ENCODE measurements around the gene SPDYE2.
A peak's percentile ranks its signal among the peaks of the same experiment; 100 is the strongest.
"Not testable (repeated sequence)": the region's sequence is repeated elsewhere in the genome, so short reads cannot be mapped to it uniquely, and the experiment has no call there.

SPDYE2 gene

GRCh38 chr7:102544372-102544771 is 6.7 kb upstream of the SPDYE2 start:
- H3K79me2 ChIP-seq (ENCODE audit: insufficient read depth, low read length); H2AFZ ChIP-seq (ENCODE audit: low read depth, low read length); H3K9me3 ChIP-seq (ENCODE audit: insufficient read depth, low read length, severe bottlenecking); ATAC-seq (ENCODE audit: insufficient read depth, low read depth); H3K36me3 ChIP-seq (ENCODE audit: insufficient read depth, low read length); H3K4me3 ChIP-seq (ENCODE audit: low read depth in 1 of 2, low read length in 2 of 2); H4K20me1 ChIP-seq (ENCODE audit: insufficient read depth, low read length); DNase-seq; H3K4me2 ChIP-seq (ENCODE audit: insufficient read depth, low read length); H3K27ac ChIP-seq (ENCODE audit: low read length); H3K9ac ChIP-seq (ENCODE audit: low read depth, low read length); H3K27me3 ChIP-seq (ENCODE audit: insufficient read depth, low read length, poor library complexity); H3K4me1 ChIP-seq (ENCODE audit: insufficient read depth, low read length): not testable (repeated sequence)

DNA sequence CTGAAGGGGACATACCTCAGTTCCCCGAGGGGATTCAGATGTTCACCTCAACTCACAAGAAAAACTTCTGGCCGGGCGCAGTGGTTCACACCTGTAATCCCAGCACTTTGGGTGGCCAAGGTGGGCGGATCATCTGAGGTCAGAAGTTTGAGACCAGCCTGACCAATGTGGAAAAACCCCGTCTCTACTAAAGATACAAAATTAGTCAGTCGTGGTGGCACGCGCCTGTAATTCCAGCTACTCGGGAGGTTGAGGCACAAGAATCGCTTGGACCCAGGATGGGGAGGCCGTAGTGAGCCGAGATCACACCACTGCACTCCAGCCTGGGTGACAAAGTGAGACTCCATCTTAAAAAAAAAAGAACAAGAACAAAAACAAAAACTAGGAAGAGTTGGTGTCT is 5.7 kb upstream of the SPDYE2 start:
- ATAC-seq (ENCODE audit: insufficient read depth, low read depth); H3K79me2 ChIP-seq (ENCODE audit: insufficient read depth, low read length); H3K4me2 ChIP-seq (ENCODE audit: insufficient read depth, low read length); H3K36me3 ChIP-seq (ENCODE audit: insufficient read depth, low read length); H2AFZ ChIP-seq (ENCODE audit: low read depth, low read length); H3K27me3 ChIP-seq (ENCODE audit: insufficient read depth, low read length, poor library complexity); H3K27ac ChIP-seq (ENCODE audit: low read length); H4K20me1 ChIP-seq (ENCODE audit: insufficient read depth, low read length); H3K4me1 ChIP-seq (ENCODE audit: insufficient read depth, low read length); DNase-seq; H3K4me3 ChIP-seq (ENCODE audit: low read depth in 1 of 2, low read length in 2 of 2); H3K9ac ChIP-seq (ENCODE audit: low read depth, low read length); H3K9me3 ChIP-seq (ENCODE audit: insufficient read depth, low read length, severe bottlenecking): not testable (repeated sequence)

DNA sequence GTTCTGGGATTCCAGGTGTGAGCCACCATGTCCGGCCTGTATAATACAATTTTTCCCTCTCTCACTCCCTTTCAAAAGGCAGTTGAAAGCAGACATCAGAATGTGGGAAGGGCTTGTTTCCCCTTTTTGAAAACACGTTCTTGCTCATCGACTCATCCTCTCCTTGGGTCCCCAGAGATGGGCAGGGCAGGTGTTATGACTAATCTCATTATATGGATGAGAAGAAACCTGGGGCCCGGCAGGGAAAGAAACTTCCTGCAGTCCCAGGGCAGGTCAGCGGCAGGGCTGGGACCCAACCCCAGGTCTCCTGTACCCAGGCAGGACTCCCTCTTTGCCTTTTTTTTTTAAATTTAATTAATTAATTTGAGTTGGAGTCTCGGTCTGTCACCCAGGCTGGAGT is 4.7 kb upstream of the SPDYE2 start:
- not testable (repeated sequence) for DNase-seq; H3K27me3 ChIP-seq (ENCODE audit: insufficient read depth, low read length, poor library complexity); H3K9me3 ChIP-seq (ENCODE audit: insufficient read depth, low read length, severe bottlenecking); H4K20me1 ChIP-seq (ENCODE audit: insufficient read depth, low read length); H3K36me3 ChIP-seq (ENCODE audit: insufficient read depth, low read length); H3K4me1 ChIP-seq (ENCODE audit: insufficient read depth, low read length); H3K27ac ChIP-seq (ENCODE audit: low read length); H3K79me2 ChIP-seq (ENCODE audit: insufficient read depth, low read length); H2AFZ ChIP-seq (ENCODE audit: low read depth, low read length); ATAC-seq (ENCODE audit: insufficient read depth, low read depth); H3K4me2 ChIP-seq (ENCODE audit: insufficient read depth, low read length); H3K9ac ChIP-seq (ENCODE audit: low read depth, low read length); H3K4me3 ChIP-seq (ENCODE audit: low read depth in 1 of 2, low read length in 2 of 2)

DNA sequence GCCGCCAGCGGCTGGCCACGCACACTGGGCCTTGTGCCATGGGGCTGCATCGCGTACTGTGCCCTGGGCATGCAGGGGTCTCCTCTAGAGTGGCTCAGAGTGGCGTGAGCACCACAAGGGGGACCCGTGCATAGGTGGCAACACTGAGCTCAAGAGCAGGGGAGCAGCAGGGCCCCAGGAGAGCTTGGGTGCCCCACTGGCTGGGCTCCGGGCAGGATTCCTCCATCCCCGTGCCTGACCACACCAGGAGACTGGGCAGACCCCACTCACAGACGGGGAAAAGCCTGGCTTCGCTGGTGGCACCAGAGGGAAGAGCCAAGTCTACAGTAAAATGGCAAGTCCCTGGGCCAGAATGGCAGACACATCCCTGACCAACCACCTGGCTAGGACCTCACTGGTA is 17.6 kb downstream of the SPDYE2 start:
- not testable (repeated sequence) for H3K79me2 ChIP-seq (ENCODE audit: insufficient read depth, low read length); H4K20me1 ChIP-seq (ENCODE audit: insufficient read depth, low read length); H3K4me3 ChIP-seq (ENCODE audit: low read depth in 1 of 2, low read length in 2 of 2); ATAC-seq (ENCODE audit: insufficient read depth, low read depth); H3K4me2 ChIP-seq (ENCODE audit: insufficient read depth, low read length); H3K36me3 ChIP-seq (ENCODE audit: insufficient read depth, low read length); H3K27me3 ChIP-seq (ENCODE audit: insufficient read depth, low read length, poor library complexity); H3K9me3 ChIP-seq (ENCODE audit: insufficient read depth, low read length, severe bottlenecking); H2AFZ ChIP-seq (ENCODE audit: low read depth, low read length); H3K4me1 ChIP-seq (ENCODE audit: insufficient read depth, low read length); DNase-seq; H3K27ac ChIP-seq (ENCODE audit: low read length); H3K9ac ChIP-seq (ENCODE audit: low read depth, low read length)

DNA sequence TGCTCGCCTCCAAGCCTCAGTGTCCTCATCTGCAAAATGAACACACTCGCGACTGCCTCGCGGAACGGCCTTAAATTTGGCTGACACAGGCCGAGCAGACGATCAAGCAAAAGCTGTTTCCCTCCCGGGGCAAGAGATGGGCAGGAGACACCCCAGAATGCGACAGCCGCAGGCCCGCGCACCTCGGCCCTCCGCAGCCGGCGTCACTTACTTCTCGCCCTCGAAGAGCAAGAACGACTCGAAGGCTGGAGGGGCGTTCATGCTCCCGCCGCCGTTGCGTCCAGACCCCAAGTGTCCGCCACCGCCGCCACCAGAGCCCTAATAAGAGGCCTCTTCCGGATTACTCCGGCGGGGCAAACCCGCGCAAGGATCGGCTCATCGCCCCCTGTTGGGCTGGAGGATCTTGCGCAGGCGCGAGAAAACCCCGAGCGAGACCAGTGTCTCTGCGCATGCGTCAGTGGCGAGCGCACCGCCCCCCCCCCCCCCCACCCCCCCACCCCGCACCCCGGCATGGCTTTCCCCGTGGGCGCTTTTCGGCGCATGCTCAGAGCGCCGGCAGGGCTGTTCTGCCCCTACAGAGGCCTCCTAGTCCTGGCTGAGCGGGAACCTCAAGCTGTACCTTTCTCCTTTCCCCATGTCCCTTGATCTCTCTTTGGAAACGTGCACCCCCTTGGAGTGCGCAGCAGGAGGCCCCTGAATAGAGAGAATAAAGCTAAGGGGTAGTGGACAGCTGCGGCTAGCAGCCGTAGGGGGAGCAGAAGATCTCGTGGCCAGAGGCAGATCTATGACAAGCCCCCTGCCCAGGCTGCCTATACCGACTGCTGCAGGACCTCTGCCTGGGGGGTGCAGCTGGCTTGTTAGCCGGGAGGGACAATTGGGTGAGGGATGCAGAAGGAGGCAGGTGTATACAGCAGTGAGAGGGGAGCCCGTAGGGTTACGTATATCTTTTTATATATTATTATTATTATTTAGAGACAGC is 21.5 kb downstream of the SPDYE2 start, which contains the start of gene POLR2J3:
TSS of gene POLR2J3 (minus strand) at position 323 of the 979 bp plus-strand sequence. CDS start at position 261, 62 bp downstream.
- Histone ChIP-seq H3K9ac (ENCODE audit: low read depth, low read length) (peak within 1 kb of the TSS; percentile 73), H3K4me3 (ENCODE audit: low read depth in 1 of 2, low read length in 2 of 2) (peak within 1 kb of the TSS; percentile 64 to 90; a peak in 3 of 4 replicates), H3K4me2 (ENCODE audit: insufficient read depth, low read length) (peak within 1 kb of the TSS; percentile 58), H3K27ac (ENCODE audit: low read length) (peak within 1 kb of the TSS; percentile 84), H2AFZ (ENCODE audit: low read depth, low read length) (peak within 1 kb of the TSS; percentile 95)
- DNase-seq, result peak; percentile 99
- H3K9me3 ChIP-seq (ENCODE audit: insufficient read depth, low read length, severe bottlenecking); H3K27me3 ChIP-seq (ENCODE audit: insufficient read depth, low read length, poor library complexity); H3K79me2 ChIP-seq (ENCODE audit: insufficient read depth, low read length); H3K36me3 ChIP-seq (ENCODE audit: insufficient read depth, low read length); H3K4me1 ChIP-seq (ENCODE audit: insufficient read depth, low read length); H4K20me1 ChIP-seq (ENCODE audit: insufficient read depth, low read length): not testable (repeated sequence)
- TF ChIP-seq, protein P1, sequence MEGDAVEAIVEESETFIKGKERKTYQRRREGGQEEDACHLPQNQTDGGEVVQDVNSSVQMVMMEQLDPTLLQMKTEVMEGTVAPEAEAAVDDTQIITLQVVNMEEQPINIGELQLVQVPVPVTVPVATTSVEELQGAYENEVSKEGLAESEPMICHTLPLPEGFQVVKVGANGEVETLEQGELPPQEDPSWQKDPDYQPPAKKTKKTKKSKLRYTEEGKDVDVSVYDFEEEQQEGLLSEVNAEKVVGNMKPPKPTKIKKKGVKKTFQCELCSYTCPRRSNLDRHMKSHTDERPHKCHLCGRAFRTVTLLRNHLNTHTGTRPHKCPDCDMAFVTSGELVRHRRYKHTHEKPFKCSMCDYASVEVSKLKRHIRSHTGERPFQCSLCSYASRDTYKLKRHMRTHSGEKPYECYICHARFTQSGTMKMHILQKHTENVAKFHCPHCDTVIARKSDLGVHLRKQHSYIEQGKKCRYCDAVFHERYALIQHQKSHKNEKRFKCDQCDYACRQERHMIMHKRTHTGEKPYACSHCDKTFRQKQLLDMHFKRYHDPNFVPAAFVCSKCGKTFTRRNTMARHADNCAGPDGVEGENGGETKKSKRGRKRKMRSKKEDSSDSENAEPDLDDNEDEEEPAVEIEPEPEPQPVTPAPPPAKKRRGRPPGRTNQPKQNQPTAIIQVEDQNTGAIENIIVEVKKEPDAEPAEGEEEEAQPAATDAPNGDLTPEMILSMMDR (IDR thresholded peaks at IDR 0.05; ENCODE audit: borderline replicate concordance, extremely low read depth, low read length, poor library complexity, severe bottlenecking), result peak; percentile 57
- peak; percentile 94 for ATAC-seq (ENCODE audit: insufficient read depth, low read depth)

DNA sequence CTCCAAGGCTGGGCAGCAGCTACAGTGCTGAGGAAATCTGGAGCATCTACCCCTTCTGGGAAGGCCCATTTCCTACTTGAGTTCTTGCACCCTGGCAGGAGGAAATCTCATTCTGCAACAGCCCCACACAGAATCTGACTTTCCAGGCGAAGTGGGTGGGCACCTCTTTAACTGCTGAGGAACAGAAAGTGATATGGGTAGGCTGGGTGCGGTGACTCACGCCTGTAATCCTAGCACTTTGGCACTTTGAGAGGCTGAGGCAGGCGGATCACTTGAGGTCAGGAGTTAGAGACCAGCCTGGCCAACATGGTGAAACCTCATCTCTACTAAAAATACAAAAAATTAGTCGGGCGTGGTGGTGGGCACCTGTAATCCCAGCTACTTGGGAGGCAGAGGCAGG is 23.6 kb downstream of the SPDYE2 start:
- H3K27ac ChIP-seq (ENCODE audit: low read length); H3K4me2 ChIP-seq (ENCODE audit: insufficient read depth, low read length); ATAC-seq (ENCODE audit: insufficient read depth, low read depth); H4K20me1 ChIP-seq (ENCODE audit: insufficient read depth, low read length); H3K79me2 ChIP-seq (ENCODE audit: insufficient read depth, low read length); H3K27me3 ChIP-seq (ENCODE audit: insufficient read depth, low read length, poor library complexity); H3K36me3 ChIP-seq (ENCODE audit: insufficient read depth, low read length); H2AFZ ChIP-seq (ENCODE audit: low read depth, low read length); H3K4me3 ChIP-seq (ENCODE audit: low read depth in 1 of 2, low read length in 2 of 2); H3K9me3 ChIP-seq (ENCODE audit: insufficient read depth, low read length, severe bottlenecking); H3K4me1 ChIP-seq (ENCODE audit: insufficient read depth, low read length); H3K9ac ChIP-seq (ENCODE audit: low read depth, low read length); DNase-seq: not testable (repeated sequence)

- ATAC-seq (ENCODE audit: insufficient read depth, low read depth); H3K4me1 ChIP-seq (ENCODE audit: insufficient read depth, low read length); H3K9me3 ChIP-seq (ENCODE audit: insufficient read depth, low read length, severe bottlenecking); H3K4me2 ChIP-seq (ENCODE audit: insufficient read depth, low read length); H3K9ac ChIP-seq (ENCODE audit: low read depth, low read length); H3K4me3 ChIP-seq (ENCODE audit: low read depth in 1 of 2, low read length in 2 of 2); H2AFZ ChIP-seq (ENCODE audit: low read depth, low read length); H3K27me3 ChIP-seq (ENCODE audit: insufficient read depth, low read length, poor library complexity); H3K36me3 ChIP-seq (ENCODE audit: insufficient read depth, low read length); H3K79me2 ChIP-seq (ENCODE audit: insufficient read depth, low read length); DNase-seq; H4K20me1 ChIP-seq (ENCODE audit: insufficient read depth, low read length); H3K27ac ChIP-seq (ENCODE audit: low read length): not testable (repeated sequence)
Observed at GRCh38 chr7:102576363-102576762, 25.3 kb downstream of the SPDYE2 start.

Data from DND-41 (cell line).